GM10266 (cell line): ENCODE measurements around the gene PRIM2.
"Not testable (repeated sequence)": the region's sequence is repeated elsewhere in the genome, so short reads cannot be mapped to it uniquely, and the experiment has no call there.

Source experiments
- DNase-seq: peaks from one replicate; pipeline ENCODE4 v3.0.0; 2012; ENCODE audit errors: extremely low spot score
- CTCF ChIP-seq: IDR thresholded peaks from 2 replicates; pipeline ENCODE4 v1.5.1; 2012; ENCODE audit warnings: mild to moderate bottlenecking, low read depth; ENCODE audit not compliant: control insufficient read depth, insufficient read depth; ENCODE audit errors: missing control alignments

Gene PRIM2

GRCh38 chr6:57516776-57517175 is 199.3 kb downstream of the PRIM2 start:
- not testable (repeated sequence) for DNase-seq

GRCh38 chr6:57519198-57519597 is 201.8 kb downstream of the PRIM2 start:
- DNase-seq = not testable (repeated sequence)

GRCh38 chr6:57521085-57521484 is 203.7 kb downstream of the PRIM2 start:
- not testable (repeated sequence) for DNase-seq

DNA sequence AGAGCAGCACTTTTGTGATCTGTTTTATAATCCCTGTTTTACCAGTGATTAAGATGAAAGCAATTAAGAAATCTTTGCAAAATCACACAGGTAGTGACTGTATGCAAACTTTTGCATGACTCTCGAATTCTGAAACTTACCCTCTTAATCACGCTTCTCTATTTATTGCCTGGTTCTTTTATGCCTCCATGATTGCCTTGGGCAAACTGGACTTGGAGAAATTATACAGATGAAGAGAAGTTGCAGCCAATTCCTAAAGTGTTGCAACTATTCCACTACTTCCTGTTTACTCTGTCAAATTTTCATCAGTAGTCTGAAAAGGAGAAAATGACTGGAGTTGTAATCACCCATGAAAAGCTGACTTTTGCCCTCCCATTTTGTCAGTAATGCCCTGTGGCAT is 205.8 kb downstream of the PRIM2 start:
- DNase-seq = not testable (repeated sequence)

- DNase-seq = not testable (repeated sequence)
Measured at GRCh38 chr6:57529755-57530154, 212.3 kb downstream of the PRIM2 start.

GRCh38 chr6:57532660-57533059 is 215.2 kb downstream of the PRIM2 start:
- DNase-seq = not testable (repeated sequence)

DNA sequence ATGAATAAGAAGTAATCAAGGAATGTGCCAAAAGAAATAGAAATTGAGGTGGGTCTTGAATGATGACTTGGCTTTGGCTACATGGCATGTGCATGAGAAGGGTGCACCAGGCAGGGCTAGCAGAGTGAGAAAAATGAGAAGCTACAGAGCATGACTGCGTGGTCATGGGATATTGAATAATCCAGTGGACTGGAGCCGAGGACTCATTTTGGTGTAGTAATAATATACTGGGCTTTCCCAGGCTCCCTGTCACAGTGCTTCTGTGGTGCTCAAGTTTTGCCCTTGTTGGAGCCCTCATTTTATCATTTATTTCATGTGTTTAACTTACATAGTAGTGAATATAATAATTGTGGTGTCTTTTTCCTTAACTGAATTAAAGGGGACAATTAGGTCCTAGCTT is 217.7 kb downstream of the PRIM2 start:
- DNase-seq = not testable (repeated sequence)

GRCh38 chr6:57535994-57536393 is 218.6 kb downstream of the PRIM2 start:
- peak; percentile 4 for DNase-seq

GRCh38 chr6:57537916-57538315 is 220.5 kb downstream of the PRIM2 start:
- DNase-seq = not testable (repeated sequence)

More at GRCh38 chr6:57535994-57536393, 218.6 kb downstream of the PRIM2 start:
- TF ChIP-seq CTCF = peak; percentile 28

- not testable (repeated sequence) for DNase-seq
Measured at GRCh38 chr6:57551961-57552360, 234.5 kb downstream of the PRIM2 start.

- not testable (repeated sequence) for DNase-seq
Measured at GRCh38 chr6:57557855-57558254, 240.4 kb downstream of the PRIM2 start.

GRCh38 chr6:57559170-57559569 is 241.7 kb downstream of the PRIM2 start:
- DNase-seq = not testable (repeated sequence)

- DNase-seq = not testable (repeated sequence)
Measured at GRCh38 chr6:57562233-57562632, 244.8 kb downstream of the PRIM2 start.

DNA sequence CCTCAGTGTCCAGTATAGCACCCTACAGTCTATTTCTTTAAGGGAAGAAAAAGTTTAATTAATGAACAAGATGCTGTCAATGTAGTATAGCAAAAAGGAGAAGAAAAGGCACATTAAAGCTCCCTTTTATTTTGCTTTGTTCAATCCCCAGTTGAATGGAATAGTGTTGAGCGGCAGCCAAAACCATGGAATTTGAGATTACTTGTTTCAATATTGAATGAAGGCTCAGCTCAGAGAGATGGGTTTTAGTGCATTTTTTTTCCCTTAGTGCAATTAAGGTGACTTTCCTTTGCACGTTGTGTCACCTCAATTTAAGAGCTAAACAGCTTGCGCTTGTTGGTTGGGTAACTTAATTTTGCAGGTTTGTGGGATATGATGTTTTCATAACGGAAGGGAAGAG is 254.7 kb downstream of the PRIM2 start:
- DNase-seq = not testable (repeated sequence)

DNA sequence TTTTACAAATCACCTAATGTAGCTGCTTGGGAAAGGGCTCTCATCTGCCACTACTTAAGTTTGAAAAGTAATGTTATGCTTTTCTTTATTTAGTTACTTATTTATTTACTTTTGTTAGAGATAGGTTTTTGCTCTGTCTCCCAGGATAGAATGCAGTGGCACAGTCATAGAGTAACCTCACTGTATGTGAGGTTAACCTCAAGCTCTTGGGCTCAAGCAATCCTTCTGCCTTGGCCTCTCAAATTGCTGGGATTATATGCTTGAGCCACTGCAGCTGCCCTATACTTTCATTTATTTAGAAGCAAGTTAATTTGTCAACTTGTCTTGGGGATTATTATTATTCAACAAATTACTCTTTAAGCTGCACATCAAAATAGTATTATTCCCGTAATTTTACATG is 255.4 kb downstream of the PRIM2 start:
- DNase-seq = not testable (repeated sequence)

GRCh38 chr6:57577023-57577422 is 259.6 kb downstream of the PRIM2 start:
- not testable (repeated sequence) for DNase-seq

DNA sequence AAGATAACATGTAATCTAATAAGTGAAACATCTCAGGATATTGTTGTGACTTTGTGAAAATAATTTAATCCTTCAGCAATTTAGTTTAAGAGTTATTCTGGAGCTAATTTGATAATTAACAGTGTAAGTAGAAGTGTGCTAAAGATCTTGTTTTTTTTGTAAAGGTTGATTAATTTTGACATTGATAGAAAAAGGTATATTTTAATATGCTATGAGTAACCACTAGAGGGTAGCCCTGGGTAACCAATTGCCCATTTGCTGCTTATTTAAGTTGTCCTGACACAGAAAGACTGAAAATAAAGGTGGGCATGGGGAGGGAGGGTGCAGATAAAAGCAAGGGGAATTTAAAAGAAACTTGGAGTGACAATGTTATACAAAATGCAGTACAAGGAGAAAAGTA is 262.1 kb downstream of the PRIM2 start:
- not testable (repeated sequence) for DNase-seq

DNA sequence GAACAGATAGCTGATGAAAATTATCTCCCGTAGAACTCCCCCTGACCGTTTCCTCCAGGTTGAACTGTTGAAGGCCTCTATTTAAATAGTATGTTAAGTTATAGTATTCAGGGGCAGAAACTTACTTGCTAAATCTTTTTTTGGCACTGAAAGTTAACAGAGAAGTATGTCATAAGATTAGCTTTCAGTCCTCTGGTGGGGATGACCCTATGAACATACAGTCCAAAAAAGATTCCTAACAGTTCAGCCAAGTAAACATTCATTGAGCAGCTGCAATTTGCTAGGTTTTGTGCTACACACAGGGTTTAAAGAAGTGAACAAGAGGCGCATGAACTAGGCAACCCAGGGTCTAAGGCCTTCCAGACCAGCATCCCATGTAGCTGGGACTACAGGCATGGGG is 264.2 kb downstream of the PRIM2 start:
- DNase-seq = not testable (repeated sequence)

- DNase-seq = not testable (repeated sequence)
Measured at GRCh38 chr6:57601105-57601504, 283.7 kb downstream of the PRIM2 start.

DNA sequence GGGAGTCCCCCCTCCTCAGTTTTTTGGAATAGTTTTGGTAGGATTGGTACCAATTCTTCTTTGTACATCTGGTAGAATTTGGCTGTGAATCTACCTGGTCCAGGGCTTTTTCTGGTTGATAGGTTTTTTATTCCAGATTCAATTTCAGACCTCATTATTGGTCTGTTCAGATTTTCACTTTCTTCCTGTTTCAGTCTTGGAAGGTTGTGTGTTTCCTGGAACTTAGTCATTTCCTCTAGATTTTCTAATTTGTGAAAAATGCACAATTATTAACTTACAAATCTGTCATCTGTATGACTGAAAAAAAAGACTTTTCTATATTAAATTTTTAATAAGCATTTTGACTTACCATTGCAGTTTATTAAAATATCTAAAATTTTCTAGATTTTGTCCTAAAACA is 287.9 kb downstream of the PRIM2 start:
- DNase-seq = not testable (repeated sequence)

DNA sequence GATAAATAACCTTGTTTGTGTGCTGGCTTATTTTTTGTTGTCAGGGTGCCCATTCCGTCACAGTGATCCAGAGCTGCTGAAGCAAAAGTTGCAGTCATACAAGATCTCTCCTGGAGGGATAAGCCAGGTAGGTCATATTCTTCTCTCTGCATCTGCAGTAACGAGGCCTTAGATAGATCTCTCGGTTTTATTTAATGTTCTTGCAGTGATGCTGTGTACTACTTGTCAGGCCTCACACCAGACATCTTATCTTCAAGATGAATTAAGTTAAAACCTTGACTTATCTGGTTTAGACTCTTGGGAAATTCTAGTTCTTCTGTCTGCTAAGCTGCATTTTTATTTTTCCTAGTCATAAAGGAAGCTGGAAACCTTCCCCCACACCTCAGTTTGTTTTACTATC is 288.9 kb downstream of the PRIM2 start:
- DNase-seq = not testable (repeated sequence)

- not testable (repeated sequence) for DNase-seq
Measured at GRCh38 chr6:57610612-57611011, 293.2 kb downstream of the PRIM2 start.
